Hematopoietic multipotent progenitor cell treated with erythropoietin and hydrocortisone succinate and interleukin-3 and kit ligand, for 6 days (in vitro differentiated cells): ENCODE measurements around the gene CHURC1.
A peak's percentile ranks its signal among the peaks of the same experiment; 100 is the strongest.
"Not testable (repeated sequence)": the region's sequence is repeated elsewhere in the genome, so short reads cannot be mapped to it uniquely, and the experiment has no call there.

Experiments
- DNase-seq: peaks from one replicate; pipeline ENCODE4 v3.0.0-alpha.2; 2015

CHURC1 gene

GRCh38 chr14:64910847-64911495, 3.3 kb upstream of the CHURC1 start:
- DNase-seq, result peak; percentile 65

GRCh38 chr14:64912261-64912660, 2.0 kb upstream of the CHURC1 start:
- peak; percentile 89 for DNase-seq

GRCh38 chr14:64913477-64913876, 778 bp upstream of the CHURC1 start:
- DNase-seq, result not testable (repeated sequence)

GRCh38 chr14:64915029-64915424, 772 bp downstream of the CHURC1 start:
- DNase-seq, result no peak

- peak; percentile 61 for DNase-seq
These were observed 1.5 kb downstream of the CHURC1 start for GRCh38 chr14:64915797-64916196.

- no peak for DNase-seq
These were observed 4.0 kb downstream of the CHURC1 start for GRCh38 chr14:64918216-64918615.

- no peak for DNase-seq
These were observed 5.0 kb downstream of the CHURC1 start for GRCh38 chr14:64919215-64919614.

GRCh38 chr14:64919618-64920017, 5.4 kb downstream of the CHURC1 start:
- DNase-seq, result no peak

GRCh38 chr14:64920465-64920864, 6.2 kb downstream of the CHURC1 start:
- DNase-seq, result no peak

- no peak for DNase-seq
These were observed 8.8 kb downstream of the CHURC1 start for GRCh38 chr14:64923015-64923414.

- peak; percentile 50 for DNase-seq
These were observed 12.2 kb downstream of the CHURC1 start for GRCh38 chr14:64926398-64926995.

GRCh38 chr14:64927031-64927430, 12.8 kb downstream of the CHURC1 start:
- peak; percentile 24 for DNase-seq

- no peak for DNase-seq
These were observed 14.2 kb downstream of the CHURC1 start for GRCh38 chr14:64928239-64929013.

GRCh38 chr14:64929014-64929359, 14.7 kb downstream of the CHURC1 start:
- DNase-seq, result no peak

- DNase-seq, result no peak
These were observed 16.0 kb downstream of the CHURC1 start for GRCh38 chr14:64930085-64930843.

- DNase-seq, result no peak
These were observed 16.9 kb downstream of the CHURC1 start for GRCh38 chr14:64931123-64931522.

GRCh38 chr14:64932231-64932630, 18.0 kb downstream of the CHURC1 start:
- DNase-seq, result no peak

GRCh38 chr14:64934338-64934929, 20.2 kb downstream of the CHURC1 start:
- DNase-seq, result no peak

- no peak for DNase-seq
These were observed 21.3 kb downstream of the CHURC1 start for GRCh38 chr14:64935508-64935907.

- DNase-seq, result no peak
These were observed 23.0 kb downstream of the CHURC1 start for GRCh38 chr14:64937171-64937820.

GRCh38 chr14:64937821-64938193, 23.6 kb downstream of the CHURC1 start:
- peak; percentile 21 for DNase-seq

- no peak for DNase-seq
These were observed 24.9 kb downstream of the CHURC1 start for GRCh38 chr14:64938972-64939816.
